Stimulated activated CD4-positive, alpha-beta T cell treated with anti-CD3 and anti-CD28 coated beads, TNF-alpha, amount 100 ng/mL, for 4 hours (primary cell): Measurements from ENCODE around the gene KRT85.
"Not testable (repeated sequence)": the region's sequence is repeated elsewhere in the genome, so short reads cannot be mapped to it uniquely, and the experiment has no call there.

Experiments
- DNase-seq, 3 experiments: peaks; one replicate each; pipeline ENCODE4 v3.0.0-alpha.2; 2020; ENCODE audit warnings: low read depth in 3 of 3

KRT85 gene

DNA sequence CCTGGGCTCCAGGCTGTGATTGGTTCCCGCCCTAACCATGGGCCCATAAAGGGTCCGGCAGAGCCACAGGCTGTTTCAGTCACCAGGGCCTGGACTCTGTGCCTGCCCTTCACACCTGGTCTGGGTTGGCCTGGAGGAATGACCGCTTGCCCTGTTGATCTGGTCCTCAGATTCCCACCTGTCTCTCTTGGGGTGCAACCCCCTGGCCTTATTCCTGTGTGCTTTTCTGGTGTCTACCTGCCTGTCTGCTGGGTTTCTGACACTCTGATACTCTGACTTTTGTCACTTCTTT is 43.2 kb downstream of the KRT85 start:
- DNase-seq, result no peak

DNA sequence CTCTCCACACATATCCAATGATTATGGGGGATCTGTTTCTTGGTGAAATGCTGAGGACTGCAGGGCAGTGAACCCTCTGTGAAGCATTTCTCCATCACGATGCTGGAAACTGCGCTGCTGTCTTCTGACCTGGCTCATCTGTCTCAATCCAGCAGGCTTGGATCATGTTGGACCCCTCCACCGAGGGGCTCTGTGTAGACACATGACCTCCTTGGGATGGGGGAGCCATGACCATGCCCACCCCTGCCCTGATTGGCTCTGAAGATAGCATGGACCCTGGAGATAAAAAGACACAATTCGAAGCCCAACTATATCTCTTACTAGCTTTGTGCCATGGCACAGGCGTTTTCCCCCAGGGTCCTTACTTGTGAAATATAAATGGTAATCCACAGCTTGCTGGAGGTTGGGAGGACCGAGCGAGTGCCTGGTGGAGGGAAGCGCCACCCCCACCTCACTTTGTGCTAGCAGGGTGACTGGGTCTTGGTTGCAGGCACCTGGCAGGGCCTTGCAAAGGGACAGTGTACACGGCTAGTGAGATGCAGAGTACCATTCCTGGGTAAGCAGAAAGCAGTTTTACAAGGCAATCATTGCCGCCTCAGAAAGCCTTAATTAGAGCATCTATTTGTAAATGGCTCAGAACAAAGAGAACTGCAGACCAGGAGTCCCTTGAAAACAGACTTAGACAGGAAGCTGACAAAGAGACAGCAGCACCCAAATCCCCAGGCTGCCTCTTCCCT is 43.7 kb downstream of the KRT85 start:
- DNase-seq, result no peak

DNA sequence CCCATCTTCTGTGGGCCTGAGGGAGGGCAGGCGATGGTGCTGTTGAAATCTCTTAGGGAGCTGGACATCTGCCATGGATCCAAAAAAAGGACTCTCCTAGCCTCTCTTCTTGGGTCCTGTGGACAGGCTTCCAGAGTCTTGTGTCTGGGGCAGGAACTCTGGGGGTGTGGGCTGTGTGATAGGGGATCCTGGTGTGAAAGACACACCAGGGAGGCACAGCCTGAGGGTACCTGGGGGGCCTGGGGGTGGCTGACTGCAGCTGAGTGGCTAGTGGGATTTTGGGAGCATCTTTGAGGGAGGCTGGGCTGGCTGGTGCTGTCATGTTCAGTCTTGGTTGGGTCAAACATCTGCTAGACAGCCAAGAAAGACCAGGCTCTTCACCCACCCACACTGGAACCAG is 44.3 kb downstream of the KRT85 start:
- no peak for DNase-seq

DNA sequence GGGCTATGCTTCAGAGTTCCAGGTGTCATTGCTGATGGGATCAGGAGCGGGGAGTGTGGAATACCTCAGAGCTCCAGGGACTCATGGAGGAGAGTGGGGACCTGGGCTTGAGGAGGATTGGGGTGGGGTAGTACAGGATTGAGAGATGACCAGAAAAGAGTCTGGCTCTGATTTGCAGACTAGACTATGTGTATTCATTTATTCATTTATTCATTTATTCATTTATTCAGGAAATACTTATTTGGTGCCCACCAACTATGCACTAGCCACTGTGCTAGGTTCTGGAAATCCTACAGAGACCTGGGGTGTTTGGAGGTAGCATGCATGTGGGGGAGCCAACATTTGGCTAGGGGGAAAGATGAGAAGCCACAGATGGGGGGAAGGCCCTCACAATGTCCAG is 45.2 kb downstream of the KRT85 start:
- DNase-seq, result no peak

DNA sequence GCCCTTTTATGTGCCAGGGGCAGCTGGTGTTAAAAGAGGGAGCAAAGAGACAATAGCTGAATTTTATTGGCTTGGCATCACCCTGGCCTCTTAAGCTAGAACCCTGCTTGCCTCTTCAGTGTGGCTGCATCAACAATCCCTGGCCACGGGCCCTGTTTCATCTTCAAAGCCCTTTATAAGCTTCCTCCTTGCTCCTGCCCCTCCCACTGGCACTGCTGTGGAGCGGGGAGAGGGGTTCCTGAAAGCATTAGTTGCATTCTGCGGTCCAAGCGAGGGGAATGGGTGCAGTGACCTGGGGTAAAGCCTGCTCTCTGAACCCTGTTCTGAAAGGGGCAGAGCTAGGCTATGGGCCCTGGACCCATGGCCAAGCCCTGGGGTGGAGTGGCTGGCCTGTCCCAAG is 45.9 kb downstream of the KRT85 start:
- no peak for DNase-seq

DNA sequence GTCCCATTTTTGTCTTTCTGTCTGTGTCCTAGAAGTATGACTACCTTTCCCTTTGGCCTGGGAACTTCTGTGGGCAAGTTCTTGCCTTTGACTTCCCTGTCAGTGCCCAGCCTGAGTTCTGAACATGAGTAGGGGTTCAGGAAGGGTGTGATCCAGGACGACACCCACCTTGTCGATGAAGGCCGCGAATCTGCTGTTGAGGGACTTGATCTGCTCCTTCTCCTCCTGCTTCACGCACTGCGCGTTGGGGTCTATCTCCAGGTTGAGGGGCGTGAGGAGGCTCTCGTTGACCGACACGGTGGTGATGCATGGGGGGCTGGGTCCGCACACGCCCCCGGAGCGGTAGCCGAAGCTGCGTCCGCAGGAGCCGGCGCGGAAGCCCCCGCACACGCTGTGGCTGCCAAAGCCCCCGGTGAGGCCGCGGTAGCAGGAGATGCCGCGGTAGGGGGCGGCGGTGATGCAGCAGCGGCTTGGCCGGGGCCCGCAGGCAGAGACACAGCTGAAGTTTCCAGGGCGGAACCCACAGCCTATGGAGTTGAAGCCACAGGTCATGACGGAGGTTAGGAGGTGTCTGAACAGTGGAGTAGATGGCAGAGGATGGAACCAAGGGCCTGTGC is 46.4 kb downstream of the KRT85 start, which contains the start of gene KRT83:
KRT83 (minus strand) TSS at position 615 of the 617 bp plus-strand sequence; CDS start at position 552, 63 bp downstream.
- no peak for DNase-seq

DNA sequence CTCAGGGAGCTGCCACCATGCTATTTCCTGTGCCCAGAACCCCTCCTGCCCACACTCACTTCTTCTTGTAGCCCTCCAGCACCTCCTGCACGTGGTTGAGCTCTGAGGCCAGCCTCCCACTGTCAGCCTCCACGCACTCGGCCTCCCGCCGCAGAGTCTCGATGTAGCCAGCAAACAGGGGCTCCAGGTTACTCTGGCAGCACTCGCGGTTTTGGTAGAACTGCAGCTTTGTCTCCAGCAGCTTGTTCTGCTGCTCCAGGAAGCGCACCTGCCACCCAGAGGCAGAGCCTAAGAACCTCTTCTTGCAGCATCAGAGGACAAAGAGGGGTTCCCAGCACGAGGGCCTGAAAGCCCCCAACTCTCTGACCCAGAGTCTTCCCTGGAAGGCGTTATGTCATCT is 48.2 kb downstream of the KRT85 start:
- DNase-seq, result no peak

DNA sequence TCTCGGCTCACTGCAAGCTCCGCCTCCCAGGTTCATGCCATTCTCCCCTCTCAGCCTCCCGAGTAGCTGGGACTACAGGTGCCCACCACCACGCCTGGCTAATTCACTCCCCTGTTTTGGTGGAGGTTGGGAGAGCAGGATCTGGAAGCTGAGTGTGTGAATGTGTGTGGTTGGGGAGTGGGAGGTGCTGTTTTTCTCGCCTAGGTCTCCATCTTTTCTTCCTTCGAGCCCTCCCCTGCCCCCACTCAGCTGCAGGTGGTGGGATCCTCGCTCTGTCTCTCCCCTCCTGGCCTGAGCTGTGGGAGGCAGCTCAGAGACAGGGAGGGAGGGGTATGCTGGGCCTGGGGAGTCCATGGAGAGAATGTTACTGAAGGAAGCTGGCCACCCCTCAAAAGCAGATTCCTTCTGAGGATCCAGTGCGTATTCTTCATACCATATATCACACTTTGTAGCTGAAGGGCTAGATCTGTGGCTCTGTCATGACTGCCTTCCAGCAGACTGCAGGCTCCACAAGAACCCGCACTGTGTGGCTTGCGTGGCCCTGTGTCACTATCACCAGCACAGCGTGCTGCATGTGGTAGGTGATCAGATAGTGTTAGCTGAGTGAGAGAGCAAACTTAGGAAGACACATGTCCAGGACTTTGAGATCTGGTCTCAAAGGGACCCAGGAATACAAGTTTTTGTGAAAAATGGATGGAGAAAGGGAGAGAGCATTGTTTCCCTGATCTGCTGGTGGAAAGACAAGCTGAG is 48.9 kb downstream of the KRT85 start:
- no peak for DNase-seq

DNA sequence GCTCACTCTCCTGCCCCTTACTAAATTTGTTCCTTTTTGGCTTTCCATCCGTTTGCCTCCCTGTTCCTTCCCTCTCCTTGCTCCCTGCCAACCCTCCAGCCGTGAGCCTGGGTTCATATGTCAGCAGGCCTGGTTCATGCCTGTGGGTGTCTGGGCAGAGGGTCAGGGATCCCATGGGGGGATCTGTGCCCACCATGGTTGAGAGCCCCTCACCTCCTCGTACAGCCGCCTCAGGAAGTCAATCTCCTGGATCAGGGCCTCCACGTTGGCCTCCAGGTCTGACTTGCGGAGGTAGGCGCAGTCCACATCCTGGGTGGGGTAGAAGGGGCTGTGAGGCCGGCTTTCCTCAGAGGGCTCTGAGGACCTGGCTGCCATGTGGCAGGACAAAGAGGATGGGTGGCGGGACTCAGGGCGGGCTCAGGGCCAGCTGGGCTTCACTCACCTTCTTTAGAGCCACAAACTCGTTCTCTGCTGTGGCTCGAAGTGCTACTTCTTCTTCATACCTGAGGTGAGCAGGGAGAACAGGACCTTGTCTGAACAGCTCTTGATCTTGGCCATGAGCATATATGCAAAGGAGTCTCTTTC is 49.7 kb downstream of the KRT85 start:
- DNase-seq, result no peak

DNA sequence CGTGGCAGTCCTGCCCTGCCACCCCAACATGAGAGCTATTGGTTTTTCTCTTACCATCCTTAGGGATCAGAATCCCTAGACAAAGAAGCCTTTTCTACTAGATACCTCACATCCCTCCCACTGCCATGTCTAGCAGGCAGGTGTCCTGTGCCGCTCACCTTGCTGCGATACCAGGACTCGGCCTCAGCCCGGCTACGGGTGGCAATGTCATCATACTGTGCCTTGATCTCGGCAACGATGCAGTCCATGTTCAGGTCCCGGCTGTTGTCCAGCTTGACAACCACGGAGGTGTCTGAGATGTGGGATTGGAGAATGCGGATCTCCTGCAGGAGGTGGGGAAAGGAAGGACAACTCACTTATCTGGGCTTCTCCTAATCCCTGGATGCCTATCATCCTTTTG is 50.6 kb downstream of the KRT85 start:
- DNase-seq, result no peak

DNA sequence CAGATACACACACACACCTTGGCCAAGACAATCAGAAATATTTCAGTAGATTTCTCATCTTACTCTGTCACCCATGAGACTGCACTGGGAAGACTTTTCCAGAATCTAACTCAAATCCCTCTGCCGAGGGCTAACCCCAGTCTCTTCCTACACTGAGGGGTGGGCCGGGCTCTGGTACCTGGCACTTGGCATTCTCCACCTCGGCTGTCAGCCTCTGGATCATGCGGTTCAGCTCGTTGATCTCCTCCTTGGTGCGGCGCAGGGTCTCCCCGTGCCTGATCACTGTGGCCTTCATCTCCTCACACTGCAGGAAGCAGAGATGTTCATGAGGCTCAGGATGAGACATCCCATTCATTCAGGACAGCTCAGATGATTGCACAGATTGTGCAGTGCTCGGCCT is 51.0 kb downstream of the KRT85 start:
- DNase-seq, result no peak

DNA sequence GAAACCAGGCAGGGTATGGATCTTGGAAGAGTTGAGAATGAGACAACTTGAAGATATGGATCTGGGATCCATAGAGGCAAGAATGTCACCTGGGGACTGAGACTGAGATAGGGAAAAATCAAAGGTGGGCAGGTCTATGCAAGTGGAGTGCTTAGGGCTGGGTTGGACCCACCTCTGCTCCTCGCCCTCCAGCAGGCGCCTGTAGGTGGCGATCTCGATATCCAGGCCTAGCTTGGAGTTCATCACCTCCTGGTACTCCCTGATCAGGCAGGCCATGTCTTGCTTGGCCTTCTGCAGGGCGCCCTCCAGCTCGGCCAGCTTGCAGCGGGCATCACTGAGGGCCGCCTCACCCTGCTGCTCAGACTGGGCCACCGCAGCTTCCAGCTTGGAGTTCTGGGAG is 51.6 kb downstream of the KRT85 start:
- not testable (repeated sequence) for DNase-seq

DNA sequence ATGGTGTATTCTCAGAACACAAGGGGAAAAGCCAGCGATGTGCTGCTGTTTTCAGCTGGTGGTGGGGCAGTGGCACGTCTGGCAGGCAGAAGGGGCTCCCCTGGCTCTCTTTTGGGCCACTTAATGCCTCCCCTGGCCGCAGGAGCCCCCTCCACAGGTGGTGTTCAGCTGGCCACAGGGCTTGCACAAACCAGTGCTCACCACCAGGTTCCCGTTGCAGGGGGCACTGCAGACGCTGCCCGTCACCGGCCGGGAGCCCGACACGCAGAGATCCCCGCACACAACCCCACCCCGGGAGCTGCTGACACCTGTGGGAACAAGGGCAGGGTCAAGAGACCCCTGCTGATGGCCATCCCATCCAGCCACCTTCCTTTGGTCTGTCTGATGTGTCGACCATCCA is 52.8 kb downstream of the KRT85 start:
- DNase-seq, result no peak

DNA sequence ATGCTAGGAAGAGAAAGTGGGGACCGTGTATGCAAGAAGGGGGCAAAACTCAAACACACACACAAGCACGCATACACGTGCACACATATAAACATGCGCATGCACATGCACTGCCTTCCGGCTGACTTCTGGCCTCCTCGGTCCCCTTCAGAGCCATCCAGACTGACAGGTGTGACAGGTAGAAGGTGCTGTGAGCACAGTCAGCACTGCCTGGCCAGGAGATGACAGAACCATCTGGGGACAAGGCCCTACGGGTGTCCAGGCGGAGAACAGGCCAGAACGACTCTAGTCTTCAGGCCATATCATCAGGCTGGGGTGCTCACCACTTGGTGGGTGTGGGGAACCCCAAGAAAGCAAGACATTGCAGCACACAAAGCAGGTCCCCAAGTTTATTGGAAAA is 53.4 kb downstream of the KRT85 start:
- DNase-seq, result no peak

DNA sequence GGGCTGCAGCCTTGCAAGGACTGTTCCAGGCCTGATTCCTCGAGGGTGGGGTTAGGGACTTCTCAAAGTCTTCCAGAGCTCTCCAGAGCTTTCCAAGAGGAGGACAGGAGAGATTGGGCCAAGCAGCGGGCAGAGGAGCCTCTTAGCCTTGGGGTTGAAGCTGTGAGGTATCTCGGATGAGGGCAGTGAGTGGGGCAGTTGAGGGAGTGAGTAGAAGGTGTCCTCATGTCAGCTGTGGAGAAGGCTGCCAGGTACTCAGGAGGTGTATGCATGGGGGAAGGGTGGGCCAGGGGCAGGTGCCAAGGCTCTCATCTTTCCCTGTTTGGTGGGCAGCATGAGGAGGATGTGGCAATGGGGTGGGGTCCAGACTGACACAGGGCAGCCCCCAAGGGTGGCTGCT is 53.8 kb downstream of the KRT85 start:
- DNase-seq, result no peak

DNA sequence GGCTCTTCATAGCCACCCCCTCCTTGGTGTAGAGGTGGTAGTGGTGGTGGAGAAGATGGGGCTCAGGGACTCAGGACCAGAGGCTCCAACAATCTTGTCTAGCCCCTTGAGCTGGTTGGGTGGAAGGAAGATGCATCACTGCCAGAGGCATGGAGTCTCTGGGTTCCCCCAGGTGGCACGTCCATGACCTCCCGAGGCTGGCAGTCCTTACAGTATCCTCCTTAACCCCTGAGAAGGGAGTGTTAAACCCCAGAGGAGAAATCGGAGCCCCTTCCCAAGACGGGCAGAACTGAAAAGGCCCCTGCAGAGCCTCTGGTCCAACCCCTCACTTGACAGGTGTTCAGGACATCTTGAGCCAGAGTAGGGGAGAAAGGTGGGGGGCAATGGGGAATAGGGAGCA is 55.2 kb downstream of the KRT85 start:
- DNase-seq, result no peak

DNA sequence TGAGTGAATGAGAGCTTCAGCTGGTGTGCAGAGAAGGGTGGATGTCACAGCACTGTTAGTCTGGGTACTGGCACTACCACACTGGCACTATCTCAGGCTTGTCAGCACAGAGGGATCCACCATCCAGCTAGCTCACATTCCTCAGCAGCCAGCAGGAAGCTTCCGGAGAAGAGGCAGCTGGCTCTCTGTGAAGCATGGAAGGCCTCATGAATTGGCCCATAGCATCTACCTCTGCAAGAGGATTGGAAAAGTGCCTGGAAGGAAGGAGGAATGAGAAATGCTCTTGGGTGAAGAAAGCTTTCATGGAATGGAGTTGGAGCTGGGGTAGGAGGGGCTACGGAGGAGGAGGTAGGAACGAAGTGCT is 56.0 kb downstream of the KRT85 start:
- no peak for DNase-seq

DNA sequence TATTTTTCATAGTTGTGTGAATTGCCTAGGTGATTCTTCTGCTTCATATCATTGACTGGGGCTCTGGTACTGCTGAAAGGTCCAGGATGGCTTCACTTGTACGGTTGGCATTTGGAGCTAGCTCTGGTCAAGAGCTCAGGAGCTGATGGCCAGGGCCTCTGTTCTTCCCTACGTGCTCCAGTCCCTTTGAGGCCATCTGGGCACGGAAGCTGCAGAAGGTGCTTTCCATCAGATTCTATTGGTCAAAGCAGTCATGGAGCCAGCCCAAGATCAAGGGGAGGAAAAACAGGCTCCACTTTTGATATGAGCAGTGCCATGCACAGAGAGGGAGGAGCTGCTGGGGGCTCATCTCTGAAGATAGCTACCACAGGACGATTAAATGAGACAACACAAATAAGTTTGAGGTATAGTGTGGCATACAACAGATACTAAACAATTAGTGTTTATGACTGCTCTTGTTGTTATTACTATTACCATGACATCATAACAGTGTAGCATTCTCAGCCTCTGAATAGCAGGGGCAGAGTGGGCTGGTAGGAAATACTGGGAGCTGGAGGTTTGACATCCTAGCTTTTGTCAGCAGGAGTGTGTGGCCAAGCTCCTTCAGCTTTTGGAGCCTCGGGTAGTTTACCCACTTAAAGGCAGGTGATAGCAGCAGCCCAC is 56.5 kb downstream of the KRT85 start:
- no peak for DNase-seq
